Activated CD4-positive, alpha-beta T cell treated with anti-CD3 and anti-CD28 coated beads, Interleukin-2, amount 50 U/mL, for 1 hour (primary cell): ENCODE measurements around the gene MBOAT7.
"Not testable (repeated sequence)": the region's sequence is repeated elsewhere in the genome, so short reads cannot be mapped to it uniquely, and the experiment has no call there.

Experiments used
- DNase-seq: peaks from one replicate; pipeline ENCODE4 v3.0.0-alpha.2; 2020

Gene MBOAT7

DNA sequence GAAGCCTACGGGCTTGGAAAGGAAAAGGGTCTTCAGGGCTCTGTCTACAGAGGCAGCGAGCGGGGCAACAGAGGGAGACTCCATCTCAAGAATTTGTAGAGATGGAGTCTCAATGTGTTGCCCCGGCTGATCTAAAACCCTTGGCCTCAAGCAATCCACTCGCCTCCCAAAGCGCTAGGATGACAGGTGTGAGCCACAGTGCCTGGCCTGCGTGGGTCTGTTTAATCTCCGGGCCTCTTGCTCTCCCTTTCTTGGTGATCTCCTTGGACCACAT, 19.3 kb upstream of the MBOAT7 start:
- DNase-seq: no peak

DNA sequence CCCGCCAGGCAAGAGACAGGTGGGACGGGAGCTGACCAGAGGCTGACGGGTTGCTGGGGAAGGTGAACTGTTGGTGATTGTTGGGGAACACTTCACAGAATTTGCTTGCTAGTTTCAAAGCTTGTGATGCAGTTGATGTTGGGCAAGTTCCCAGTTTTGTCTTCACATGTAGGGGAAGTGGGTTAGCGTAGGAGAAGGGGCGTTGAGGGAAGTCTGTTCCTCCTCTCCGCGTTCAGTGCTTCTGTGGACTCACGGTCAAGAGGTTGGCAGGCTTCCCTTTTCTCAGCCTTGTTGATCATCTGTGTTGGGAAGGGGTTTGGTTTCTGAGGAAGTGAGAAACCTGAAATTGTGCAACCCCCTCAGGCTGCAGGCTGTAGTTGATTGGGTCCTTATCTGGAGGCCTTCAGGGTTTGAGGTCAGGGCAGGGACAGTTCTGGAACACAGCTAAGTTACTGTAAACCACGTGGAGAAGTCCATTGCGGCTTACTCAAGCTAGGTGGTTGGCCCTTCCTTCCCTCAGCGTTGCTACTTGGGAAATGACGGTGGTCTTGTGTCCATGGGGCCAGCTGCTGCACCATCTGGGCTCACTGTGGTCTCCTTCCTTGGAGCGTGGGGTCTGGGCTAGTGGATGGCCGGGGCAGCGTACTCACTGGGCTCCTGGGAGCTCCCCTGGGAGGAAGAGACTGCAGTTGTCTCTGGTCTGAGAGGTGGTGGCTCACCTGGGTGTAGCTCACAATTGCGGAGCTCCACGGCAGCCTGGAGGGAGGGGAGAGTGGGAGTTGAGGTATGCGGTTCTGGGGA, 18.8 kb upstream of the MBOAT7 start:
- no peak for DNase-seq

DNA sequence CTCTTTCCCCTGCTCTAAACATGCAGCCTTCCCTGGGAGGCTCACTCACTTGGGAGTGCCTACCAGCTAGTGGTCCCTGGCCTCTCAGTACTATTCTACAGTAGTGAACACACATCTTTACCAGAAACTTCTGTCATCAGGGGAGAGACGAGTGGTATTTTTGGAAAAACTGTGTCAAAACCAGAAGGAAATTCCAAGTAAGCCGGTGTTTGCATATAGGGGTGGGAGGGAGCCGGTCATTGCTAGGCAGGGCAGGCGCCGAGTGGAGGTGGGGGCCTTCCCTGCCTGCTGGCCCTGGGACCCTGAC, 18.2 kb upstream of the MBOAT7 start:
- DNase-seq: no peak

DNA sequence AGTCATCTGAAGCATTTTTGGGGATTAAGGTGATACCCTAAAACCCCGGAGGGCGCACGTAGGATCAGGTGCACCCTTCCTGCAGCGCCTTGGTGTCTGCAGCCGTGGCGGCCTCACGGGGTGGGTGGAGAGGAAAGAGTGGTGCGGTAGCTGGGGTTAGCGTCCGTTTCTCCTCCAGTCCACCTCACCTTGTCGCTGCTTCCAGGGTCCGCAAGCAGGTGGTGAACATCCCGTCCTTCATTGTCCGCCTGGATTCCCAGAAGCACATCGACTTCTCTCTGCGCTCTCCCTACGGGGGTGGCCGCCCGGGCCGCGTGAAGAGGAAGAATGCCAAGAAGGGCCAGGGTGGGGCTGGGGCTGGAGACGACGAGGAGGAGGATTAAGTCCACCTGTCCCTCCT, 17.8 kb upstream of the MBOAT7 start:
- DNase-seq: not testable (repeated sequence)

DNA sequence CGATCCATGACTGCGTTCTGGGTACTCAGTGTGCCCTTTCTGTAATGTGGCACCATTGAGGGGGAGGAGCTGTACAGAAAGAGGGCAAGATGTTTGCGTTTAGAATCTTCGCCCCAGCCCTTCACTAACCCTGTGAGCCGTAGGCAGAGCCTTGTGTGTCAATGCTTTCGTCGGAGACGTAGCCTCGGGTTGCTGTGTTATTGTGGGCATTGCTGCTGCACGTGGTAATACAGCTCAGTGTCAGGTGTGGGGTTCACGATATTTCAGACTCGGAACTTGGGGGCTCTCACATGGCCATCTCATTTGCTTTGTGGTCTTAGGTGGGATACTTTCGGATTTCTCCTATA, 17.4 kb upstream of the MBOAT7 start:
- DNase-seq: no peak

DNA sequence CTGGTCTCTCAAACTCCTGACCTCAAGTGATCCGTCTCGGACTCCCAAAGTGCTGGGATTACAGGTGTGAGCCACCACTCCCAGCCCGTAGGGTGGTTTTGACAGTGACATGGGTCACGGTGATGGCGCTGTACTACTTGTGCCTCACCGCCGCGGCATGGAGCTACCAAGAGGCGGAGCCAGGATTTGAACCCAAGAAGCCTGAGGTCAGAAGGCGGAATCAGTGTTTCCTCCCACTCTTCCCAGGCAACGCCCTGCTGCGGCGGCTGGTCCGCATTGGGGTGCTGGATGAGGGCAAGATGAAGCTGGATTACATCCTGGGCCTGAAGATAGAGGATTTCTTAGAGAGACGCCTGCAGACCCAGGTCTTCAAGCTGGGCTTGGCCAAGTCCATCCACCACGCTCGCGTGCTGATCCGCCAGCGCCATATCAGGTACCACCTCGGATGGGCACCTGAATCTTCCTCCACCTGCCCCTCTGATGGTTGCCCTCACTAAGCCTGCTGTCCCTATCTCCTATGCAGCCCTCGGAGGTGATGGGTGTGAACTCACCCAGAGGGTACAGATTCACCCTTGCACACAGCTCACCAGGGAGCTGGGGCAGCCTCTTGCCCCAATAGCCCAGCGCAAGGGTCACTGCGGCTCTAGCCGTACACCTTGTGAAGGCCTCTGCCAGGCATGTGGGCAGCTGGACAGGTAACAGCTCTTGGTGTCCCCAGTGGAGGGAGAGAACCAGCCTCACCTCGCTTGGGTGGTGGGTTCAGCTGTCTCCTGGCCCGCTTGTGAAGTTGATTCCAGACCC, 16.9 kb upstream of the MBOAT7 start:
- no peak for DNase-seq

DNA sequence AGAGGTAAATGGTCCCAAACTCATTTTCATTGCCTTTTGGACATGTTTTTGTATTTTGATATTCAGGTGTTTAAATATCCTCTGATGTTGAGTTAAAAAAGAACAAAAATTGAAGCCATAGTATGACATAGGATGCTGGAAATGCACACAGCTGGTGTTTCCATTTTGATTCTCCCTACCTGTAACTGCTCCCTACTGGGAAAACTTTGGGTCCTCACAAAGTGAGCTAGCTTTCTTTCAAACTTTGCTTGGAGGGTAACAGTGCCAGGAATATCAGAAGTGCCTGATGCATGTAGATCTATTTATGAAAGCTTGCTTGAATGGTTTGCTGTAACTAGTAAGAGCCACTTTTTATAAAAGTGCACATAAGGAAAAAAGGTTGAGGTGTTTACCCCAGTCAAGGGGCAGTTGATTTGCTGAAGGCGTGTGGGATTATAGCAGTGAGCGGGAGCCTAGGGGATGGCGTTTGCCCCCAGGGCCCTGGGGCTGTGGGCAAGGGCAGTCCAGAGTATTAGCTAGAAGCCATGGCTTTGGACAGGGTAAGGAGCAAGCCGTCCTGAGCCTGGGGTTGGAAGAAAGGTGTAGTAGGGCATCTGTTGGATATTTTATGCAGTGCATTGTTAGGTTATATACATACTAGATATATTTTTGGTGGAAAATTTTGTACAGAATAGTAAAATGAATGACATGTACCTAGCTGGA, 15.5 kb upstream of the MBOAT7 start:
- DNase-seq: no peak

DNA sequence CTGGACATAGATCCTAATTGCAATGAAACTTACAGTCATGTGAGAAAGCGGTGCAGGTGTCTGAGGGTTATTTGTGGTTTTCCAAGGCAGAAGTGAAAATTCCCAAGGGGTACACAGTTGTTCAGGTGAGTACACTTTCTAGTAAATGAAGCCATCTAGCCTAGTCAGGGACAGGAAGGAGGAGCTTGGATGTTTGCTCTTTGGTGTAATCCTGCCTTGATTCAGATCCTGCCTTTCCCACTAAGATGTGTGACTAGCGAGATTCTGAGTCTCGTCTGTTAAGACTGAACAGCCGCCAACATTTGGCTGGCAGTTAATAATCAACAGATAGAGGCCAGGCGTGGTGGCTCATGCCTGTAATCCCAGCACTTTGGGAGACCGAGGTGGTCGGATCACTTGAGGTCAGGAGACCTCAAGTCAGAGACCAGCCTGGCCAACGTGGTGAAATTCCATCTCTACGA, 13.8 kb upstream of the MBOAT7 start:
- no peak for DNase-seq

DNA sequence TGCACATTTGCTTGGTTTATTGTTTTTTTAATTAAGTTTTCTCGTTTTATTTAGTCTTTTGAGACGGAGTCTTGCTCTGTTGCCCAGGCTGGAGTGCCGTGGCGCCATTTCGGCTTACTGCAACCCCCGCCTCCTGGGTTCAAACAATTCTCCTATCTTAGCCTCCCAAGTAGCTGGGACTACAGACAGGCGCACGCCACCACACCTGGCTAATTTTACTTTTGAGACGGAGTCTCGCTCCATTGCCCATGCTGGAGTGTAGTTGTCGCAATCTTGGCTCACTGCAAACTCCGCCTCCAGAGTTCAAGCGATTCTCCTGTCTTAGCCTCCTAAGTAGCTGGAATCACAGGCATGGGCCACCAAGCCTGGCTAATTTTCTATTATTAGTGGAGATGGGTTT, 12.6 kb upstream of the MBOAT7 start:
- no peak for DNase-seq

DNA sequence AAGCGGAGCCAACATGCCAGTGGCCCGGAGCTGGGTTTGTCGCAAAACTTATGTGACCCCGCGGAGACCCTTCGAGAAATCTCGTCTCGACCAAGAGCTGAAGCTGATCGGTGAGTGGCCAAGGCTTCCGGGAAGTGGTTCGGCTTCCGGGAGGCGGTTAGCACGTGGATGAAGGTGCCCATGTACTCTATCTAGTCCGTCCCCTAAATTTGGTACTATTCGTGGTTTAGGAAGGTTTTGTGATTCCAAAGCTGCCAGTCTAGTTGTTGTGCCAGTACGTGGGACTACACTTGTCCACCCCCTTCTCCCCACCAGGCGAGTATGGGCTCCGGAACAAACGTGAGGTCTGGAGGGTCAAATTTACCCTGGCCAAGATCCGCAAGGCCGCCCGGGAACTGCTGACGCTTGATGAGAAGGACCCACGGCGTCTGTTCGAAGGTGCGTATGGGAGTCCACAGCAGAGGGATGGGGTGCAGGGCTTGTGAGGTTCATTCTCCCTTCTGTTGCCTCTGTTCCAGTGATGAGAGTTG, 11.9 kb upstream of the MBOAT7 start:
- no peak for DNase-seq

DNA sequence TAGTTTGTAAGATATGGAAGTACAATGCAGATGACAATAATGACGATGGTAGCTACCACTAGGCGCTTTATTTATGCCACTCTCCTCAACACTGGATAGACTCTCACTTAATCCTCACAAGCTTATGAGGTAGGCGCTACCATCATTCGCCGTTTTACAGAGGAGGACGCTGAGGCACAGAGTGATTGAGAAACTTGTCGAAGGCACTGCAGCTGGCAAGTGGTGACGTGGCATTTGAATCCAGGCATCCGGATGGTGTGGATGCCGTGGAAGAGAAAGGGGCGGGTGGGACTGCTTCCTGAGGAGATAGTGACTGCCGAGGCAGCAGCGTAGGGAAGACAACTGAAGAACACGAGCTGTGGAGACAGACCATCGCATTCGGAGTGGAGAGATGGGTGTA, 10.0 kb upstream of the MBOAT7 start:
- DNase-seq: no peak

DNA sequence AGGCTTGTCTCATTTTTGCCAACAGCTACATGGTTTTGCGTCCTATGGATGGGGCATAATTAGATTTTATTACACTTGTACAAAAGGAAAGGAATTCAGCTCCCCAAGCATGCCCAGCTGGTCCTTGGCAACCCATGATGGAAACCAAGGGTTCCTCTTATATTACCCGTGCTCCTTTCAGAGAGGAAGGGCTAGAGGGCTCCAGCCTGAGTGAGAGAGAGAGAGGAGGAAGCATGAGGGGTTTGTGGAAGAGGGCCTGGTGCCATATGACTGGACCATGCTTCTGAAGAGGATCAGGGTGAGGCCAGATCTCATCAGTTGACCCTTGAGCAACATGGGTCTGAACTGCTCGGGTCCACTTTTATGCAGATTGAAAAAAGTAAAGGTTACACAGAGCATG, 7.7 kb upstream of the MBOAT7 start:
- DNase-seq: no peak

DNA sequence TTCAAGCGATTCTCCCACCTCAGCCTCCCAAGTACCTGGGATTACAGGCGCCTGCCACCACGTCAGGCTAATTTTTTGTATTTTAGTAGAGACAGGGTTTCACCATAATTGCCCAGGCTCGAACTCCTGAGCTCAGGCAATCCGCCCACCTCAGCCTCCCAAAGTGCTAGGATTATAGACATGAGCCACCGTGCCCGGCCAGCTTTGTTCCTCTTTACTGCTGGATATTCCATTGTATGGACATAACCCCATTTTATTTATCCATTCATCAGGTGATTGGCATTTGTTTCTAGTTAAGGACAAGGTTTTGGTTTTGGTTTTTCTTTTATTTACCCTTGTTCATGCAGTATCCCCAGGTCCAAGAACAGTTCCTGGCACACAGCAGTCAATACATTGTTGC, 7.2 kb upstream of the MBOAT7 start:
- DNase-seq: no peak

DNA sequence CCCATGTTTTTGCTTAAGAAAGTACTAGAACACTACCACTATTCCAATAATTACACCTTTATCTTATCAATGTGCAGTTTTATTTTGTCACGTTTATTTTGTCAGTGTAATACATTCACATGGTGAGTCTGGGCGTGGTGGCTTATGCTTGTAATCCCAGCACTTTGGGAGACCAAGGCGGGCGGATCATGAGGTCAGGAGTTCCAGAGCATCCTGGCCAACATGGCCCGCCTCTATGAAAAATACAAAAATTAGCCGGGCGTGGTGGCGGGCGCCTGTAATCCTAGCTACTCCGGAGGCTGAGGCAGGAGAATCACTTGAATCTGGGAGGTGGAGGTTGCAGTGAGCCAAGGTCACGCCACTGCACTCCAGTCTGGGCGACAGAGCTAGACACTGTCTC, 5.1 kb upstream of the MBOAT7 start:
- DNase-seq: not testable (repeated sequence)

DNA sequence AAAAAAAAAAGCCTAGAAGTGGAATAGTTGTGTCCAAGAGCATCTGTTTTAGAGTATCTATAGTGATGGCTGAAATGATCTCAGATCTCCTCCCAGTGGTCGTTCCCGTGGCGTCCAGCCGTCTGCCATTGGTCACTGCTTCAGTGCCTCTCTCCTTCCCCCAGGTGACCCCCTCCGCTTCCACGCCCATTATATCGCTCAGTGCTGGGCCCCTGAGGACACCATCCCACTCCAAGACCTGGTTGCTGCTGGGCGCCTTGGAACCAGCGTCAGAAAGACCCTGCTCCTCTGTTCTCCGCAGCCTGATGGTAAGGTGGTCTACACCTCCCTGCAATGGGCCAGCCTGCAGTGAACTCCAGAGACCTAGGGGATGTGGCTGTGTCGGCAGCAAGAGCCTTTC, 3.6 kb upstream of the MBOAT7 start:
- no peak for DNase-seq

DNA sequence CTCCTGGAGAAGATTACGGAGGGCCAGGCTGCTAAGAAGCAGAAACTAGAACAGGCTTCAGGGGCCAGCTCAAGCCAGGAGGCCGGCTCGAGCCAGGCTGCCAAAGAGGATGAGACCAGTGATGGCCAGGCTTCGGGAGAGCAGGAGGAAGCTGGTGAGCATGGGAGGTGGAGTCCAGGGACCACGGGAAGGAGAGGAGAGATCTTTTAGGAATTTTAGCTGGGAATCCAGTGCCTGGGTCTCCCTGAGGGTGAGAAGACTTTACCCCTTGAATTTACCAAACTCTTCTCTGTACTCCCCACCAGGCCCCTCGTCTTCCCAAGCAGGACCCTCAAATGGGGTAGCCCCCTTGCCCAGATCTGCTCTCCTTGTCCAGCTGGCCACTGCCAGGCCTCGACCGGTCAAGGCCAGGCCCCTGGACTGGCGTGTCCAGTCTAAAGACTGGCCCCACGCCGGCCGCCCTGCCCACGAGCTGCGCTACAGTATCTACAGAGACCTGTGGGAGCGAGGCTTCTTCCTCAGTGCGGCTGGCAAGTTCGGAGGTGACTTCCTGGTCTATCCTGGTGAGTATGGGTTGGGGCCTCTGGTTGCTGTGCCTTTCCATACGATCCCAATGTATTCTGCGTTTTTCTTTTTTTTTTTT, 2.6 kb upstream of the MBOAT7 start:
- DNase-seq: no peak

DNA sequence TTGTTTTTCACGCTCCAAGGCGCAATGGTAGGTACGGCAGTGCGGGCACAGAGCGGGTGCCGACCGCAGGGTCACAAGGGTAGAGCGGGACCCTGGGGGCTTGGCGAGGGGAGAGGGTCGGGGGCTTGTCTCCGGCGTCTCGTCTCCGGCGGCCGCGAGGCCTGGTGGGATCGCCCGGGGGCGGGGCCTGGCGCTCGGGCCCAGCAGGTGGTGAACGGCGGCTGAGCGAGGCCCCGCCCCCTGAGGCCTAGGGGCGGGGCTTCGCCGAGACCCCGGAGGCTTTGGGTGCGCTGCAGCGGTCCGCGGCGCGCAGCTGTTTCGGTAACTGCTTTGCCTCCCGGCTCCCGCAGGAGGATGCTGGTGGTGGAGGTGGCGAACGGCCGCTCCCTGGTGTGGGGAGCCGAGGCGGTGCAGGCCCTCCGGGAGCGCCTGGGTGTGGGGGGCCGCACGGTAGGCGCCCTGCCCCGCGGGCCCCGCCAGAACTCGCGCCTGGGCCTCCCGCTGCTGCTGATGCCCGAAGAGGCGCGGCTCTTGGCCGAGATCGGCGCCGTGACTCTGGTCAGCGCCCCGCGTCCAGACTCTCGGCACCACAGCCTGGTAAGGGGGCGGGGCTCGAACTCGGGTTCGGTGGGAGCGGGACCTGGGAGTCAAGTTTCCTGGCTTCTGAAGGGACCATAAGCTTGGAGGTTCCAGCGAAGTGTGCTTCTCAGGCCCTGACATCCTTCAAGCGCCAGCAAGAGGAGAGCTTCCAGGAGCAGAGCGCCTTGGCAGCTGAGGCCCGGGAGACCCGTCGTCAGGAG, 1.8 kb upstream of the MBOAT7 start, which contains the start of gene TSEN34:
Gene TSEN34, plus strand, starts transcription at position 298 of the 800 bp plus-strand sequence. Its CDS starts 57 bp downstream, at position 355.
- DNase-seq: peak; percentile 81

DNA sequence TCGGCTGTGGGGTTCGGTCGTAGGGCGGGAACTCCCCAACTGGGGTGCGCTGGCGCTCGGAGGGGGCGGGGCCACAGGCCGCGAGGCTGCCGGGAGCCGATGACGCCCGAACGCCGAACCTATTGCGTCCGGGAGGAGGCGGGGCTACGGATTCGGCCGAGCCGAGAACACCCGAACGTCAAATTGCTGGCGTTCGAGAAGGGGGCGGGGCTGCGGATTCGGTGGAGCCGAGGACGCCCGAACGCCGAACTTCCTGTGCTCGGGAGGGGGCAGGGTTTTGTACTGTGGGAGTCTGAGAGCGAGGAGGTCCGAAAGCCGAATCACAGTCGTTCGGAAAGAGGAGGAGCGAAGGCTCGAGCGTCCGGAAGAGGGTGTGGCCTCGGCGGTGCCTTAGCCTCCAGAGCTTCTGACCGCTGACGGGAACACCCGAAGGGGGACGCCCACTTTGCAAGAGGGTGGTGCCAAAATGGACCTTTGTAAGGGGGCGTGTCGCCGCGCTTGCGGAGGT, 1.2 kb upstream of the MBOAT7 start:
- peak; percentile 100 for DNase-seq

DNA sequence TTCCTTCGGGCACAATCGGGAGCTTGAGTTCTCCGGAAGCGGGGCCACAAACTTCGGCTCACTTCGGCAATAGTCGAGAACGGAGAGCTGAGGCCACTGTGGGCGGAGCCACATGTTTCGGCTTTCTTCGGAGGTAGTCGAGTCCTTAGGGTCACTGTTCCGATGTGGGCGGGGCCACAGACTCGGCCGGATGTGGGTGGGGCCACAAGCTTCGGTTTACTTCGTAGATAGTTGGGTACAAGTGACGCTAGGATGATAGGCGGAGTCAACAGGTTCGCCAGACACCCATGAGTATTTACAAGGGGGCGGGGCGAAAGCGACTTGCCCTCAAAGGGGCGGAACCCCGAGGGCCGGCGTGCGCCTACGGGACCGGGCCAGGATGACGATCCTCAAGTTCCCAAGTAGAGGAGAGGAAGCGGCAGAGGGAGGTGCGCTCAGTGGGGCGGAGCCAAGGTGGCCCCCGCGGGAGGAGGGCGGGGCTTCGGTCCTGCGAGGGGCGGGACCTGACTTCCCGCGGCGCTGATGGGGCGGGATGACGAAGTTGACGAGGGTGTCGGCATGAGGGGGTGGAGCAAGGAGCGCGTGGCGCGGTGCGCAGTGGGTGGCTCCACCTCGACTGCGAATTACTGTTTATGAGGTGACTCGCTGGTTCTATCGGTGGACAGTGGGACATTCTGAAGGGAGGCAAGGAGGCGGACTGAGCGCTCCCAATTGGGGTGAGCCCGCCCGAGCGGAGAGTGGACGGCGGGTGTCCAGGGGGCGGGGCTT, 539 bp upstream of the MBOAT7 start:
- peak; percentile 100 for DNase-seq

DNA sequence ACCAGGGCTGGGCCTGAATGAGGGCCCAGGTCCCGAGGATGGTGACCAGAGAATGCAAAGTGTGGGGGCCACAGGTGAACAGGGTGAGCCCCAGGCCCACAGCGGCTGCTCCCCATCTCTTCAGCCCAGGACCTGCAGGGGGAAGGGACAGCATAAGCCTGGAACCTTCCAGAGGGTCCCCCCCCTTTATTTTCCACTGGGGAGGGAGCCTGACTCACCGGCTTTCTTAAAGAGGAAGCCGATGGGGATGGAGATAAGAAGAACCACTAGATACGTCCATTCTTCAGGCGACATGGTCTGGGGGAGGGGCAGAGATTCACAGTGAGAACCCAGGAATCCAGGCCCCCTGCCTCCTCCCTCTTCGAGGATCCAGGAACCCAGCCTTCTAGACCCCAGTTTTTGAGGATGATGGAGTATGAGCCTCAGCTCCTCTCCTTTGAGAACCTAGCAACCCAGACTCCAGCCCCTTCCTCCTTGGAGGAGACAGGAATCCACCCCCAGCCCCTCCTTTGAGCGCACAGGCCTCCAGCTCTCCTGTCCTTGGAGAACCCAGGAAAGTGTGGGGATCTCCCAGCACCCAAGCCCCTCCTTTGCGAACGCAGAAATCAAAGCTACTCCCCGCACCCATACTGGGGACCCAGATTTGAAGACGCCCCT, 1.0 kb downstream of the MBOAT7 start:
- DNase-seq: peak; percentile 56

DNA sequence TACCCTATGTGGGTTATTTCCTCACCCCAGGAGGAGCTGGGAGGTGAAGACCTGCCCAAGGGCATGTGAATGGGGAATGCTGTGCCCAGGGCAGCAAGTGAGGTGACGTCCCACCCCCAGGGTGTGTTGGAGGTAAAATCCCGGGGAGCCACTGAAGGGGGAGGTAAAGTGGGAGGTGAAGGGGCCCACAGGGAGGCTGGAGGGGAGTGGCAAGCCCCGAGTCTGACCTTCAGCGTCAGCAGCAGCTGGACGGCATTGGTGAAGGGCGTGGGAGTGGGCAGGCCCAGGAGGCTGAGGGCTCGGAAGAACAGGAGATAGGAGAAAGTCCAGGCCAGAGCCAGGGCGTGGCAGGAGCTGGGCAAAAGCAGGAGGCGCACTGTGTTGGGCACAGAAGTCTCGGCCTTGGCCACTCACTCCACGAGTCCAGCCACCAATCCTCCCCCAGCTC, 2.4 kb downstream of the MBOAT7 start:
- no peak for DNase-seq
